NAMALWA (cell line): Measurements from ENCODE around the gene SLC43A3.

Source experiments
- DNase-seq: peaks from one replicate; pipeline ENCODE4 v3.0.0-alpha.2; 2015; ENCODE audit warnings: low spot score

Gene SLC43A3

GRCh38 chr11:57357856-57358255 is 69.1 kb downstream of the SLC43A3 start:
- DNase-seq: no peak

GRCh38 chr11:57357310-57357709 is 69.6 kb downstream of the SLC43A3 start:
- DNase-seq: no peak
